Measurements from ENCODE around the gene ZC3H10. TPM values are rescaled to one million over a fixed set of nuclear protein-coding genes. Genes with fewer than 3 reads are reported as not detected.

The ZC3H10 gene
- total RNA-seq, 6 experiments from 2014 or later = 1.7 to 5.4 (median 3.2) TPM

- TF ChIP-seq POLR2A (IDR thresholded peaks at IDR 0.05) = no peak
- TF ChIP-seq CTCF (IDR thresholded peaks at IDR 0.05) = no peak
- Histone ChIP-seq H3K9me3 (no peaks in the 10 kb centered on the region), H3K36me3 (peaks cover 6 to 64% (median 25%) of the 10 kb centered on the region in 4 donors), H3K4me1 (peaks cover 0 to 19% (median 4%) of the 10 kb centered on the region in 4 donors), H3K4me3 (peak overlapping the region in 1 of 3 donors; percentile 69), H3K27ac (peak overlapping the region in 1 of 3 donors; percentile 64), H3K27me3 (no peaks in the 10 kb centered on the region)
- ATAC-seq = no peak
- intact Hi-C loops (cut with DNase I) = loop anchor here (5.0 to 10.0 kb wide), 2 partner anchors 56 to 58 kb away; partner anchors contain the start of gene RPS26 (in 1 of the 2)
- WGBS (ENCODE audit: insufficient coverage, low coverage, low lambda C conversion rate, missing lambda C conversion rate) = 37% methylated on average over 6 of the region's 6 CpGs
- no peak for DNase-seq
These were observed 14.9 kb upstream of the ZC3H10 start for GRCh38 chr12:56103066-56103711.

- Histone ChIP-seq H3K4me1 (peaks cover 0 to 19% (median 4%) of the 10 kb centered on the region in 4 donors), H3K27me3 (no peaks in the 10 kb centered on the region), H3K4me3 (peak overlapping the region; percentile 58 to 89 (median 69)), H3K36me3 (peaks cover 6 to 64% (median 25%) of the 10 kb centered on the region in 4 donors), H3K27ac (peak overlapping the region; percentile 64), H3K9me3 (no peaks in the 10 kb centered on the region)
- DNase-seq (no peak), ATAC-seq (no peak)
- TF ChIP-seq CTCF (IDR thresholded peaks at IDR 0.05) (no peak), POLR2A (IDR thresholded peaks at IDR 0.05) (no peak)
- WGBS (ENCODE audit: insufficient coverage, low coverage, low lambda C conversion rate, missing lambda C conversion rate) = 1% methylated on average over 8 of the region's 8 CpGs
- intact Hi-C loops (cut with DNase I) = loop anchor here (5.0 to 10.0 kb wide), 2 partner anchors 56 to 59 kb away; partner anchors contain the start of gene RPS26 (in 1 of the 2)
These were observed 14.3 kb upstream of the ZC3H10 start for GRCh38 chr12:56103823-56104108.

- under 1% methylated on average over 36 of the region's 60 CpGs for WGBS (ENCODE audit: insufficient coverage, low coverage, low lambda C conversion rate, missing lambda C conversion rate)
- DNase-seq (peak; percentile 99), ATAC-seq (peak; percentile 93 to 97 (median 95))
- intact Hi-C loops (cut with DNase I) = loop anchor here (5.0 to 10.0 kb wide), 2 partner anchors 57 to 59 kb away; partner anchors contain the start of gene RPS26 (in 1 of the 2)
- Histone ChIP-seq H3K27ac (peak within 1 kb of the TSS; percentile 64 to 82 (median 64)), H3K9me3 (no peaks in the 10 kb centered on the region), H3K36me3 (peaks cover 6 to 64% (median 26%) of the 10 kb centered on the region in 4 donors), H3K4me3 (peak within 1 kb of the TSS; percentile 69 to 89 (median 82)), H3K27me3 (no peaks in the 10 kb centered on the region), H3K4me1 (peaks cover 0 to 19% (median 4%) of the 10 kb centered on the region in 4 donors)
- TF ChIP-seq POLR2A (IDR thresholded peaks at IDR 0.05) = peak; percentile 97
- TF ChIP-seq CTCF (IDR thresholded peaks at IDR 0.05) = no peak
These were observed 13.8 kb upstream of the ZC3H10 start, which contains the start of gene PA2G4 for GRCh38 chr12:56104109-56104814. PA2G4 (plus strand) TSS chr12:56104559; CDS start chr12:56104738, 179 bp downstream.

GRCh38 chr12:56104815-56105608, 13.1 kb upstream of the ZC3H10 start:
- TF ChIP-seq CTCF (IDR thresholded peaks at IDR 0.05) (no peak), POLR2A (IDR thresholded peaks at IDR 0.05) (no peak)
- Histone ChIP-seq H3K36me3 (peaks cover 9 to 64% (median 28%) of the 10 kb centered on the region in 4 donors), H3K4me1 (peaks cover 0 to 19% (median 4%) of the 10 kb centered on the region in 4 donors), H3K27me3 (no peaks in the 10 kb centered on the region), H3K9me3 (no peaks in the 10 kb centered on the region), H3K27ac (peak overlapping the region; percentile 44 to 82 (median 64)), H3K4me3 (peak overlapping the region; percentile 69 to 89 (median 82))
- peak in 2 of 3 donors; percentile 35 to 70 for DNase-seq
- 1% methylated on average over 13 of the region's 40 CpGs for WGBS (ENCODE audit: insufficient coverage, low coverage, low lambda C conversion rate, missing lambda C conversion rate)
- intact Hi-C loops (cut with DNase I) = loop anchor here (5.0 to 10.0 kb wide), 2 partner anchors 58 to 60 kb away; partner anchors contain the start of gene RPS26 (in 1 of the 2)
- peak; percentile 19 to 42 (median 26) for ATAC-seq
